Left ventricle myocardium inferior (tissue), 1 donor: ENCODE measurements around the gene MFSD6. TPM values are rescaled to one million over a fixed set of nuclear protein-coding genes. Genes with fewer than 3 reads are reported as not detected.
A peak's percentile ranks its signal among the peaks of the same experiment; 100 is the strongest.
"Not testable (repeated sequence)": the region's sequence is repeated elsewhere in the genome, so short reads cannot be mapped to it uniquely, and the experiment has no call there.

Source experiments
- DNase-seq: peaks from one replicate; pipeline ENCODE4 v3.0.0-alpha.2; 2020
- H3K27ac ChIP-seq: fragments of 200-600 bp; replicated peaks from 2 replicates; pipeline ENCODE4 v1.8.0; 2021
- H3K27me3 ChIP-seq: fragments of 200-600 bp; 2 replicates; pipeline ENCODE4 v1.8.0; 2021; ENCODE audit warnings: low read depth
- H3K36me3 ChIP-seq: fragments of 200-600 bp; 2 replicates; pipeline ENCODE4 v1.8.0; 2021
- H3K4me1 ChIP-seq: fragments of 200-600 bp; 2 replicates; pipeline ENCODE4 v1.8.0; 2021
- H3K4me3 ChIP-seq: fragments of 200-600 bp; 2 replicates; pipeline ENCODE4 v1.8.0; 2021; ENCODE audit warnings: mild to moderate bottlenecking, moderate library complexity
- H3K9me3 ChIP-seq: fragments of 200-600 bp; replicated peaks from 2 replicates; pipeline ENCODE4 v1.8.0; 2021
- intact Hi-C: fragments of 100-400 bp; cut with micrococcal nuclease; formaldehyde crosslinking; loops from one replicate; pipeline ENCODE4 v1.11.0; 2022
- total RNA-seq: library from RNA; stranded (reverse); fragmentation: NEBNext Ultra II Directional; extraction: Animal tissue kit (Norgen Biotek cat#: 25700); gene quantifications from one replicate; pipeline ENCODE4 v1.2.1, GENCODE V29; 2021
- TF ChIP-seq, protein P1 (sequence below): fragments of 200-600 bp; IDR thresholded peaks from 2 replicates; pipeline ENCODE4 v1.8.0; 2021; ENCODE audit warnings: antibody characterized with exemption, mild to moderate bottlenecking, borderline replicate concordance
- donor health status: DM: no; HTN: yes; CAD: no; lungs with severe emphysema.

Gene MFSD6
- total RNA-seq, 1 donor from 2014 or later = 21.4 TPM

DNA sequence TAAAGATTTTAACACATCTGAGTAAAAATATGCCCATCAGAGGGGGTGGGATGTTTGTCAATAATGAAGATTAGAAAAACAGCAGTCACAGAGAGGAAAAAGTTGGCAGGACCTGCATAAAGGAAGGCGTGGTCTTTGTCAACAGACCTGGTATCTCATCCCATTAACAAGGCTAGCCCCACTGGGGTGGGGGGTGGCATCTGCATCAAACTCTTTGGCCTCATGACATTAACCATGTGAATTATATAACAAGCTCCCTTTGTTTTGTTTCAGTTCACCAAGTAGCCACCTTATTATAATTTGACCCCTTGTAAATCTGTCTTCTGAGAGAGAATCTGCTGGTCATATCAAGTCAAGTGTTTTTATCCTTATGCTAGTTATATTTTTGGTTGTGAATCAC, 97.5 kb downstream of the MFSD6 start:
- Histone ChIP-seq H3K4me1 (peaks cover 20% of the 10 kb centered on the region), H3K4me3 (no peak overlapping the region), H3K27me3 (no peaks in the 10 kb centered on the region), H3K36me3 (peaks cover 23% of the 10 kb centered on the region), H3K27ac (no peak overlapping the region), H3K9me3 (no peaks in the 10 kb centered on the region)
- intact Hi-C loops = no loop called here
- TF ChIP-seq, protein P1, sequence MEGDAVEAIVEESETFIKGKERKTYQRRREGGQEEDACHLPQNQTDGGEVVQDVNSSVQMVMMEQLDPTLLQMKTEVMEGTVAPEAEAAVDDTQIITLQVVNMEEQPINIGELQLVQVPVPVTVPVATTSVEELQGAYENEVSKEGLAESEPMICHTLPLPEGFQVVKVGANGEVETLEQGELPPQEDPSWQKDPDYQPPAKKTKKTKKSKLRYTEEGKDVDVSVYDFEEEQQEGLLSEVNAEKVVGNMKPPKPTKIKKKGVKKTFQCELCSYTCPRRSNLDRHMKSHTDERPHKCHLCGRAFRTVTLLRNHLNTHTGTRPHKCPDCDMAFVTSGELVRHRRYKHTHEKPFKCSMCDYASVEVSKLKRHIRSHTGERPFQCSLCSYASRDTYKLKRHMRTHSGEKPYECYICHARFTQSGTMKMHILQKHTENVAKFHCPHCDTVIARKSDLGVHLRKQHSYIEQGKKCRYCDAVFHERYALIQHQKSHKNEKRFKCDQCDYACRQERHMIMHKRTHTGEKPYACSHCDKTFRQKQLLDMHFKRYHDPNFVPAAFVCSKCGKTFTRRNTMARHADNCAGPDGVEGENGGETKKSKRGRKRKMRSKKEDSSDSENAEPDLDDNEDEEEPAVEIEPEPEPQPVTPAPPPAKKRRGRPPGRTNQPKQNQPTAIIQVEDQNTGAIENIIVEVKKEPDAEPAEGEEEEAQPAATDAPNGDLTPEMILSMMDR = no peak
- DNase-seq = no peak

DNA sequence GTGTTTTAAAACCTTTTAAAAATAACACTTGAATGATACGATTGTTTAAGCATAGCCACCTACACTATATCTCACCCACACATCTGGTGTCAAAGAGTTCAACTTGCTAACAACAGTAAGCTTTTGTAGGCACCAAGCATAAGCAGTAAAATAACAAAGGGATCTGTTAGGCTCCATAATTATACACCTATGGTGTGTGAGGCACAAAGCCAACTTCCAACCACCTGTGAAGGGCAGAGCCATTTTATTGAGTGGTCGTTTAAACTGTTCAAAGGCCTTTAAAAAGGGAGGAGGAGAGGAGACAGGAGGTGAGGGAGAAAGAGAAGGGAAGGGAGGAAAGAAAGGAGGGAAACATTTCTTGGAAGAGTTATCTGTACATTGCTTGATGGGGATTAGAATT, 98.5 kb downstream of the MFSD6 start:
- Histone ChIP-seq H3K4me1 (peaks cover 16% of the 10 kb centered on the region), H3K27me3 (no peaks in the 10 kb centered on the region), H3K36me3 (peaks cover 16% of the 10 kb centered on the region), H3K27ac (peak overlapping the region; percentile 26), H3K4me3 (no peak overlapping the region), H3K9me3 (no peaks in the 10 kb centered on the region)
- no peak for DNase-seq
- TF ChIP-seq, protein P1 = no peak
- intact Hi-C loops = no loop called here

DNA sequence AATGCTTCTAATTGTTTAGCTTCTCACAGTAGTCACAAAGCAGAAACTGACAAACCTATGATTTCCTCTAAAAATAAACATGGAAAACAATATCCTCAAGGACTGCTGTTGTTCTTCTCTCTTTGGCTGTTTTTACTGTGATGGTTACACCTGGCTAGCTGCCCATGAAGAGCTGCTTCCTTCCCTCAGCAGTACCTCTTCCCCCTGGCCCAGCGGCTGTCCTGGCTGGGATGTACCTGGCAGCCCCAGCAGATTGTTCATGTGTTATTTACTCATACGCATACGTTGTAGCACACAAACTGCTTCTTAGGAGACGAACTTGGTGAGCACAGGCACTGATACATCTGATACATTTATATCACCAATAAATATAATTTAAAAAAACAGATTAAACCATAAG, 99.0 kb downstream of the MFSD6 start:
- H3K36me3 ChIP-seq = peaks cover 16% of the 10 kb centered on the region
- H3K4me3 ChIP-seq = no peak overlapping the region
- H3K9me3 ChIP-seq = no peaks in the 10 kb centered on the region
- no peaks in the 10 kb centered on the region for H3K27me3 ChIP-seq
- DNase-seq = no peak
- intact Hi-C loops = no loop called here
- TF ChIP-seq, protein P1 = no peak
- H3K4me1 ChIP-seq = peaks cover 16% of the 10 kb centered on the region
- peak overlapping the region; percentile 26 for H3K27ac ChIP-seq

DNA sequence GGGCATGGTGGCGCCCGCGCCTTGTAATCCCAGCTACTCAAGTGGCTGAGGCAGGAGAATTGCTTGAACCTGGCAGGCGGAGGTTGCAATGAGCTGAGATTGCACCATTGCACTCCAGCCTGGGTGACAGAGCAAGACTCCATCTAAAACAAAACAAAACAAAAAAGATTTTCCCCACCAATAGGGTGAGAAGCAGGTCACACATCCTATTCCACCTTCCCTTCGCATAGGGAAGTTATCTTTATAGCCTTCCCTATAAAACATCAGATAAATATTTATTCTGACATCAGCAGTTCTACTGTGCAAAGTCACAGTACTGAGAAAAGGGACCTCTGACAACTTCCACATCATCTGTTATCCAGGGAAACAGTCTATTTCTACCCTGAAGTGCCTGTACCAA, 101.7 kb downstream of the MFSD6 start:
- not testable (repeated sequence) for H3K36me3 ChIP-seq, DNase-seq, H3K9me3 ChIP-seq, H3K27me3 ChIP-seq, H3K27ac ChIP-seq, H3K4me3 ChIP-seq, H3K4me1 ChIP-seq
- intact Hi-C loops = loop anchor here (5.0 kb wide), 1 partner anchor 128 kb away; no protein-coding TSS in a partner anchor

DNA sequence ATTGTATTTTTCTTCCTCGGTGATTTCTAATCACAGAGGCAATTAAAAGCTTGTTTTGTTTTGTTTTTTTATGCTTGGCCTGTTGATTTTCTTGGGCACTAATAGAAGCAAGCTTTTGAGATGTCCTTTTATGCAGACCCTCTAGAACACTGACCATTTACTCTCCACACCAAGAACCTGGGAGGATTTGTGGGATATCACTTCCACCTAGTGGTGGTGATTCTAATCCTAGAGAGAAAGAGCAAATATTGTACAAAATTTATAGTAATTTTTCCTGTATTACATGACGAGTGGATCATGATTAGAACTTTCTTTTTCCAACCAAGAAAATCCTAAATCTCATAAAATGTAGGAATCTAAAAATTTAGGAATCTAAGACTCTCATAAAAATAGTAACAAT, 102.9 kb downstream of the MFSD6 start:
- no peaks in the 10 kb centered on the region for H3K36me3 ChIP-seq
- DNase-seq = no peak
- TF ChIP-seq, protein P1 = peak; percentile 67
- peaks cover 8% of the 10 kb centered on the region for H3K4me1 ChIP-seq
- intact Hi-C loops = loop anchor here (5.0 kb wide), 1 partner anchor 129 kb away; no protein-coding TSS in a partner anchor
- no peak overlapping the region for H3K27ac ChIP-seq
- H3K27me3 ChIP-seq = no peaks in the 10 kb centered on the region
- no peaks in the 10 kb centered on the region for H3K9me3 ChIP-seq
- H3K4me3 ChIP-seq = no peak overlapping the region

DNA sequence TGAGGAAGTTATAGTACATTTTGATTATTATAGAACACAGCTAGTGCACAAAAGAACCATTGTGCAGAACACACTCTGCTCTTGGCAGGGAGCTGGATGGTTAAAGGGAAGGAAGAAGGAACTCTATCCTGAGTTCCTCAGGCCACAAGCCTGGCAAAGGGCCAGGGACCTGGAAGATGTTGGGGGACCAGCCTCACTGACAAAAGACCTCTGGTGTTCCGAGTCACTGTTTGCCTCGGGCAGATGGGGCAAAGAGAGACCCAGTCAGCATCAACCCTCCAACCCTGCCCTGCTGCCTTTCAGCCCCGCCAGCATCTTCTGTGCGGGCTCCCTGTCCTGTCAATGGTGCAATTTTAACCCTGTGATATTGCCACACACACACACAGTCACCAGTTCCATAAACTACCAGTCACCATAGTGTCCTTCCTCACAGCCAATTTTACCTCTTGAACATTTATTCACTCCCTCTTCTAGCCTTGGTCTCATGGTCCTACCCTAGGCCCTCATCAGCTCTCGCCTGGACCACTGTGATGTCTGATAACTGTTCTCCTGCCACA, 104.5 kb downstream of the MFSD6 start:
- Histone ChIP-seq H3K27ac (no peak overlapping the region), H3K36me3 (no peaks in the 10 kb centered on the region), H3K4me1 (no peaks in the 10 kb centered on the region), H3K9me3 (no peaks in the 10 kb centered on the region), H3K4me3 (no peak overlapping the region), H3K27me3 (no peaks in the 10 kb centered on the region)
- intact Hi-C loops = loop anchor here (5.0 kb wide), 1 partner anchor 130 kb away; no protein-coding TSS in a partner anchor
- TF ChIP-seq, protein P1 = no peak
- no peak for DNase-seq
